ENCODE data around the gene RBFOX2. TPM values are rescaled to one million over a fixed set of nuclear protein-coding genes. Genes with fewer than 3 reads are reported as not detected.

RBFOX2 gene
- total and polyA plus RNA-seq, 2 experiments from 2014 or later = 88.8 to 131 TPM

DNA sequence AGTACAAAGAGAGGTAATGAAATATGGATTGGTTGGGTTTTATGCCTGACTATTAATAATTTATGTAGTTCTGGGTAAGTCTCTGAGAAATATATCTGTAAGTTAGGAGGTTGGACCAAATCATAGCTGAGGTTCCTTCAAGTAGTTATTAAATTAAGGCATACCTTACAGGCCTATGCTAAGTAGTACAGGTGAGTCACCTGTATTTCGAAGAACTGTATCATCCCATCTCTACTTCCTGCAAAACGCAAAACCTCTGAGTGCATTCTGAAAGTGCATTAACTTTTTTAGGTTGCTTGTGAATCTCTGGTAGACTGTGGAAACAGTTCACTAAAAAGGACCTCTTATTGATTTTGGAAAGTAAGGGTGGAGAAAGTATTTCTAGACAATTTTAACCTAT, 273.9 kb downstream of the RBFOX2 start:
- no peaks in the 10 kb centered on the region for H3K27me3 ChIP-seq (ENCODE audit: insufficient read depth)
- H3K36me3 ChIP-seq (ENCODE audit: insufficient read depth) = no peaks in the 10 kb centered on the region; the same call in 1 of the 2 replicates
- H3K79me2 ChIP-seq (replicated peaks; ENCODE audit: insufficient read depth) = no peaks in the 10 kb centered on the region
- no peak overlapping the region for H2AFZ ChIP-seq
- no peak overlapping the region for H3K4me3 ChIP-seq
- DNase-seq (ENCODE audit: low spot score) (no peak), ATAC-seq (no peak)
- peaks cover 14% of the 10 kb centered on the region for H3K36me3 Mint-ChIP-seq (ENCODE audit: low read depth)
- no peak for TF ChIP-seq EZH2phosphoT487 (IDR thresholded peaks at IDR 0.05; ENCODE audit: unreplicated experiment)
- TF ChIP-seq POLR2AphosphoS5 (IDR thresholded peaks at IDR 0.05; ENCODE audit: low read depth) = no peak
- no peak for TF ChIP-seq JUNB (IDR thresholded peaks at IDR 0.05; ENCODE audit: unreplicated experiment)
- TF ChIP-seq STAT1 (IDR thresholded peaks at IDR 0.05; ENCODE audit: unreplicated experiment) = no peak
- no peak for TF ChIP-seq CTCF (conservative IDR thresholded peaks at IDR 0.05; ENCODE audit: low read depth in 2 of 2)
- TF ChIP-seq, protein P1, sequence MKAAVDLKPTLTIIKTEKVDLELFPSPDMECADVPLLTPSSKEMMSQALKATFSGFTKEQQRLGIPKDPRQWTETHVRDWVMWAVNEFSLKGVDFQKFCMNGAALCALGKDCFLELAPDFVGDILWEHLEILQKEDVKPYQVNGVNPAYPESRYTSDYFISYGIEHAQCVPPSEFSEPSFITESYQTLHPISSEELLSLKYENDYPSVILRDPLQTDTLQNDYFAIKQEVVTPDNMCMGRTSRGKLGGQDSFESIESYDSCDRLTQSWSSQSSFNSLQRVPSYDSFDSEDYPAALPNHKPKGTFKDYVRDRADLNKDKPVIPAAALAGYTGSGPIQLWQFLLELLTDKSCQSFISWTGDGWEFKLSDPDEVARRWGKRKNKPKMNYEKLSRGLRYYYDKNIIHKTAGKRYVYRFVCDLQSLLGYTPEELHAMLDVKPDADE (IDR thresholded peaks at IDR 0.05) = no peak
- TF ChIP-seq, protein P2, sequence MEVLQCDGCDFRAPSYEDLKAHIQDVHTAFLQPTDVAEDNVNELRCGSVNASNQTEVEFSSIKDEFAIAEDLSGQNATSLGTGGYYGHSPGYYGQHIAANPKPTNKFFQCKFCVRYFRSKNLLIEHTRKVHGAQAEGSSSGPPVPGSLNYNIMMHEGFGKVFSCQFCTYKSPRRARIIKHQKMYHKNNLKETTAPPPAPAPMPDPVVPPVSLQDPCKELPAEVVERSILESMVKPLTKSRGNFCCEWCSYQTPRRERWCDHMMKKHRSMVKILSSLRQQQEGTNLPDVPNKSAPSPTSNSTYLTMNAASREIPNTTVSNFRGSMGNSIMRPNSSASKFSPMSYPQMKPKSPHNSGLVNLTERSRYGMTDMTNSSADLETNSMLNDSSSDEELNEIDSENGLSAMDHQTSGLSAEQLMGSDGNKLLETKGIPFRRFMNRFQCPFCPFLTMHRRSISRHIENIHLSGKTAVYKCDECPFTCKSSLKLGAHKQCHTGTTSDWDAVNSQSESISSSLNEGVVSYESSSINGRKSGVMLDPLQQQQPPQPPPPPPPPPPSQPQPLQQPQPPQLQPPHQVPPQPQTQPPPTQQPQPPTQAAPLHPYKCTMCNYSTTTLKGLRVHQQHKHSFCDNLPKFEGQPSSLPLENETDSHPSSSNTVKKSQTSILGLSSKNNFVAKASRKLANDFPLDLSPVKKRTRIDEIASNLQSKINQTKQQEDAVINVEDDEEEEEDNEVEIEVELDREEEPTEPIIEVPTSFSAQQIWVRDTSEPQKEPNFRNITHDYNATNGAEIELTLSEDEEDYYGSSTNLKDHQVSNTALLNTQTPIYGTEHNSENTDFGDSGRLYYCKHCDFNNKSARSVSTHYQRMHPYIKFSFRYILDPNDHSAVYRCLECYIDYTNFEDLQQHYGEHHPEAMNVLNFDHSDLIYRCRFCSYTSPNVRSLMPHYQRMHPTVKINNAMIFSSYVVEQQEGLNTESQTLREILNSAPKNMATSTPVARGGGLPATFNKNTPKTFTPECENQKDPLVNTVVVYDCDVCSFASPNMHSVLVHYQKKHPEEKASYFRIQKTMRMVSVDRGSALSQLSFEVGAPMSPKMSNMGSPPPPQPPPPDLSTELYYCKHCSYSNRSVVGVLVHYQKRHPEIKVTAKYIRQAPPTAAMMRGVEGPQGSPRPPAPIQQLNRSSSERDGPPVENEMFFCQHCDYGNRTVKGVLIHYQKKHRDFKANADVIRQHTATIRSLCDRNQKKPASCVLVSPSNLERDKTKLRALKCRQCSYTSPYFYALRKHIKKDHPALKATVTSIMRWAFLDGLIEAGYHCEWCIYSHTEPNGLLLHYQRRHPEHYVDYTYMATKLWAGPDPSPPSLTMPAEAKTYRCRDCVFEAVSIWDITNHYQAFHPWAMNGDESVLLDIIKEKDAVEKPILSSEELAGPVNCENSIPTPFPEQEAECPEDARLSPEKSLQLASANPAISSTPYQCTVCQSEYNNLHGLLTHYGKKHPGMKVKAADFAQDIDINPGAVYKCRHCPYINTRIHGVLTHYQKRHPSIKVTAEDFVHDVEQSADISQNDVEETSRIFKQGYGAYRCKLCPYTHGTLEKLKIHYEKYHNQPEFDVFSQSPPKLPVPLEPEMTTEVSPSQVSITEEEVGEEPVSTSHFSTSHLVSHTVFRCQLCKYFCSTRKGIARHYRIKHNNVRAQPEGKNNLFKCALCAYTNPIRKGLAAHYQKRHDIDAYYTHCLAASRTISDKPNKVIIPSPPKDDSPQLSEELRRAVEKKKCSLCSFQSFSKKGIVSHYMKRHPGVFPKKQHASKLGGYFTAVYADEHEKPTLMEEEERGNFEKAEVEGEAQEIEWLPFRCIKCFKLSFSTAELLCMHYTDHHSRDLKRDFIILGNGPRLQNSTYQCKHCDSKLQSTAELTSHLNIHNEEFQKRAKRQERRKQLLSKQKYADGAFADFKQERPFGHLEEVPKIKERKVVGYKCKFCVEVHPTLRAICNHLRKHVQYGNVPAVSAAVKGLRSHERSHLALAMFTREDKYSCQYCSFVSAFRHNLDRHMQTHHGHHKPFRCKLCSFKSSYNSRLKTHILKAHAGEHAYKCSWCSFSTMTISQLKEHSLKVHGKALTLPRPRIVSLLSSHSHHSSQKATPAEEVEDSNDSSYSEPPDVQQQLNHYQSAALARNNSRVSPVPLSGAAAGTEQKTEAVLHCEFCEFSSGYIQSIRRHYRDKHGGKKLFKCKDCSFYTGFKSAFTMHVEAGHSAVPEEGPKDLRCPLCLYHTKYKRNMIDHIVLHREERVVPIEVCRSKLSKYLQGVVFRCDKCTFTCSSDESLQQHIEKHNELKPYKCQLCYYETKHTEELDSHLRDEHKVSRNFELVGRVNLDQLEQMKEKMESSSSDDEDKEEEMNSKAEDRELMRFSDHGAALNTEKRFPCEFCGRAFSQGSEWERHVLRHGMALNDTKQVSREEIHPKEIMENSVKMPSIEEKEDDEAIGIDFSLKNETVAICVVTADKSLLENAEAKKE (CRISPR knock-in tag; IDR thresholded peaks at IDR 0.05) = no peak
- TF ChIP-seq, protein P3, sequence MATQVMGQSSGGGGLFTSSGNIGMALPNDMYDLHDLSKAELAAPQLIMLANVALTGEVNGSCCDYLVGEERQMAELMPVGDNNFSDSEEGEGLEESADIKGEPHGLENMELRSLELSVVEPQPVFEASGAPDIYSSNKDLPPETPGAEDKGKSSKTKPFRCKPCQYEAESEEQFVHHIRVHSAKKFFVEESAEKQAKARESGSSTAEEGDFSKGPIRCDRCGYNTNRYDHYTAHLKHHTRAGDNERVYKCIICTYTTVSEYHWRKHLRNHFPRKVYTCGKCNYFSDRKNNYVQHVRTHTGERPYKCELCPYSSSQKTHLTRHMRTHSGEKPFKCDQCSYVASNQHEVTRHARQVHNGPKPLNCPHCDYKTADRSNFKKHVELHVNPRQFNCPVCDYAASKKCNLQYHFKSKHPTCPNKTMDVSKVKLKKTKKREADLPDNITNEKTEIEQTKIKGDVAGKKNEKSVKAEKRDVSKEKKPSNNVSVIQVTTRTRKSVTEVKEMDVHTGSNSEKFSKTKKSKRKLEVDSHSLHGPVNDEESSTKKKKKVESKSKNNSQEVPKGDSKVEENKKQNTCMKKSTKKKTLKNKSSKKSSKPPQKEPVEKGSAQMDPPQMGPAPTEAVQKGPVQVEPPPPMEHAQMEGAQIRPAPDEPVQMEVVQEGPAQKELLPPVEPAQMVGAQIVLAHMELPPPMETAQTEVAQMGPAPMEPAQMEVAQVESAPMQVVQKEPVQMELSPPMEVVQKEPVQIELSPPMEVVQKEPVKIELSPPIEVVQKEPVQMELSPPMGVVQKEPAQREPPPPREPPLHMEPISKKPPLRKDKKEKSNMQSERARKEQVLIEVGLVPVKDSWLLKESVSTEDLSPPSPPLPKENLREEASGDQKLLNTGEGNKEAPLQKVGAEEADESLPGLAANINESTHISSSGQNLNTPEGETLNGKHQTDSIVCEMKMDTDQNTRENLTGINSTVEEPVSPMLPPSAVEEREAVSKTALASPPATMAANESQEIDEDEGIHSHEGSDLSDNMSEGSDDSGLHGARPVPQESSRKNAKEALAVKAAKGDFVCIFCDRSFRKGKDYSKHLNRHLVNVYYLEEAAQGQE (IDR thresholded peaks at IDR 0.05; ENCODE audit: unreplicated experiment) = no peak
- TF ChIP-seq EZH2 (IDR thresholded peaks at IDR 0.05; ENCODE audit: low read depth, unreplicated experiment) = no peak
- TF ChIP-seq ZNF114 (CRISPR knock-in tag; IDR thresholded peaks at IDR 0.05) = no peak
- no peak for TF ChIP-seq CREB1 (CRISPR knock-in tag; IDR thresholded peaks at IDR 0.05; ENCODE audit: low read depth)
- no peak for TF ChIP-seq ZNF331 (CRISPR knock-in tag; IDR thresholded peaks at IDR 0.05; ENCODE audit: low read depth)
- no peak for TF ChIP-seq NANOG (IDR thresholded peaks at IDR 0.05; ENCODE audit: borderline replicate concordance)
- no peaks in the 10 kb centered on the region for H4K20me1 ChIP-seq (replicated peaks; ENCODE audit: insufficient read depth)
- H3K4me1 Mint-ChIP-seq = peaks cover 36% of the 10 kb centered on the region
- H3K27ac ChIP-seq (ENCODE audit: low read depth) = no peak overlapping the region
- H3K9me3 Mint-ChIP-seq = no peaks in the 10 kb centered on the region
- no peaks in the 10 kb centered on the region for H3F3A ChIP-seq (replicated peaks; ENCODE audit: low read depth)
- no peak overlapping the region for H3K4me3 Mint-ChIP-seq
- peaks cover 38% of the 10 kb centered on the region for H3K4me1 ChIP-seq (ENCODE audit: insufficient read depth)
- no peak overlapping the region for H3K4me2 ChIP-seq
- H3K27ac Mint-ChIP-seq = no peak overlapping the region
- H3K27me3 Mint-ChIP-seq (ENCODE audit: insufficient read depth, low read depth, poor library complexity) = peaks cover 1% of the 10 kb centered on the region
- no peaks in the 10 kb centered on the region for H3K9me2 ChIP-seq (ENCODE audit: insufficient read depth)

All from GM23338 (cell line).